K562 (cell line): ENCODE data around the gene ALPP.

ENCODE experiments used
- EZH2 ChIP-seq: IDR thresholded peaks from 2 replicates; pipeline ENCODE4 v1.6.1; 2012; ENCODE audit warnings: low read depth, mild to moderate bottlenecking, inconsistent platforms, low read length, borderline replicate concordance
- GATAD2B ChIP-seq: fragments of 450-650 bp; IDR thresholded peaks from 2 replicates; pipeline ENCODE4 v1.6.1; 2017; ENCODE audit warnings: mild to moderate bottlenecking, borderline replicate concordance

- TF ChIP-seq GATAD2B (no peak), EZH2 (no peak)
Measured at GRCh38 chr2:232361646-232362045, 16.9 kb upstream of the ALPP start.
